Cardiac muscle cell (in vitro differentiated cells and primary cell): ENCODE data around the gene RIIAD1. TPM values are rescaled to one million over a fixed set of nuclear protein-coding genes. Genes with fewer than 3 reads are reported as not detected.
A peak's percentile ranks its signal among the peaks of the same experiment; 100 is the strongest.

ENCODE experiments used
- DNase-seq, 2 donors: peaks; one replicate each; pipeline versions ENCODE4 v3.0.0 to v3.0.0-alpha.2; 2010 to 2017; ENCODE audit warnings: low read depth in 1 of 2, low spot score in 1 of 2
- H3K27ac ChIP-seq: fragments of 200-600 bp; sonication (generic); 2 replicates; pipeline ENCODE4 v1.5.1; 2016
- H3K27me3 ChIP-seq: fragments of 200-600 bp; sonication (generic); 2 replicates; pipeline ENCODE4 v1.6.0; 2016; ENCODE audit warnings: control low read depth
- H3K36me3 ChIP-seq: fragments of 200-600 bp; sonication (generic); 2 replicates; pipeline ENCODE4 v1.5.1; 2016; ENCODE audit warnings: control low read depth
- H3K4me1 ChIP-seq: fragments of 200-600 bp; sonication (generic); 2 replicates; pipeline ENCODE4 v1.8.1; 2017; ENCODE audit warnings: low read depth, mild to moderate bottlenecking, mixed run types
- H3K4me3 ChIP-seq: fragments of 200-600 bp; sonication (generic); 2 replicates; pipeline ENCODE4 v1.5.1; 2016; ENCODE audit warnings: mild to moderate bottlenecking
- H3K9me3 ChIP-seq: fragments of 200-600 bp; sonication (generic); 2 replicates; pipeline ENCODE4 v1.5.1; 2017; ENCODE audit warnings: low read depth, mild to moderate bottlenecking, control low read depth
- CTCF ChIP-seq: IDR thresholded peaks from 2 replicates; pipeline ENCODE4 v1.5.1; 2012; ENCODE audit warnings: low read depth, mild to moderate bottlenecking, low read length
- polyA plus RNA-seq: library from polyadenylated mRNA; unstranded; fragments of >200 nt; fragmentation: Nextera tagmentation; extraction: Ambion mirVana; gene quantifications from 2 replicates; pipeline ENCODE4 v1.2.1, GENCODE V29; 2016
- total RNA-seq: library from RNA; depleted of rRNA; stranded (reverse); fragments of >200 nt; gene quantifications from 2 replicates; pipeline ENCODE4 v1.2.3, GENCODE V29; 2016

Gene RIIAD1
- total and polyA plus RNA-seq, 2 experiments from 2014 or later, result not detected

GRCh38 chr1:151684128-151684527 lies 37.2 kb upstream of the RIIAD1 start:
- H3K27ac ChIP-seq, result no peak overlapping the region
- H3K4me1 ChIP-seq, result peaks cover 7% of the 10 kb centered on the region
- H3K9me3 ChIP-seq, result no peaks in the 10 kb centered on the region
- no peak for DNase-seq
- no peak for TF ChIP-seq CTCF
- peaks cover 2% of the 10 kb centered on the region for H3K36me3 ChIP-seq
- H3K4me3 ChIP-seq, result no peak overlapping the region
- no peaks in the 10 kb centered on the region for H3K27me3 ChIP-seq

- TF ChIP-seq CTCF, result no peak
Observed at GRCh38 chr1:151686561-151686960, 34.8 kb upstream of the RIIAD1 start.

GRCh38 chr1:151689494-151689893 lies 31.8 kb upstream of the RIIAD1 start:
- no peak for TF ChIP-seq CTCF
- Histone ChIP-seq H3K9me3 (no peaks in the 10 kb centered on the region), H3K36me3 (peaks cover 9% of the 10 kb centered on the region), H3K4me3 (no peak overlapping the region), H3K27ac (no peak overlapping the region), H3K4me1 (peaks cover 9% of the 10 kb centered on the region), H3K27me3 (no peaks in the 10 kb centered on the region)
- DNase-seq, result no peak

More at GRCh38 chr1:151686561-151686960, 34.8 kb upstream of the RIIAD1 start:
- DNase-seq, result no peak
- Histone ChIP-seq H3K27me3 (no peaks in the 10 kb centered on the region), H3K36me3 (peaks cover 2% of the 10 kb centered on the region), H3K27ac (no peak overlapping the region), H3K4me3 (no peak overlapping the region), H3K4me1 (peaks cover 9% of the 10 kb centered on the region), H3K9me3 (no peaks in the 10 kb centered on the region)

- Histone ChIP-seq H3K27ac (no peak overlapping the region), H3K36me3 (peaks cover 8% of the 10 kb centered on the region), H3K9me3 (no peaks in the 10 kb centered on the region), H3K4me3 (no peak overlapping the region), H3K27me3 (no peaks in the 10 kb centered on the region), H3K4me1 (peaks cover 9% of the 10 kb centered on the region)
- no peak for DNase-seq
- TF ChIP-seq CTCF, result no peak
Observed at GRCh38 chr1:151692226-151692625, 29.1 kb upstream of the RIIAD1 start.

- H3K27me3 ChIP-seq, result no peaks in the 10 kb centered on the region
- H3K4me1 ChIP-seq, result peaks cover 9% of the 10 kb centered on the region
- no peaks in the 10 kb centered on the region for H3K9me3 ChIP-seq
- H3K4me3 ChIP-seq, result no peak overlapping the region
- TF ChIP-seq CTCF, result peak; percentile 81
- peaks cover 8% of the 10 kb centered on the region for H3K36me3 ChIP-seq
- no peak overlapping the region for H3K27ac ChIP-seq
- DNase-seq, result peak; percentile 52 to 65
Observed at GRCh38 chr1:151693057-151693651, 28.2 kb upstream of the RIIAD1 start.
